Fibroblast of skin of scalp (primary cell): ENCODE results near the gene DRG2.

Source experiments
- DNase-seq: peaks from one replicate; pipeline ENCODE4 v3.0.0-alpha.2; 2013

Gene DRG2

GRCh38 chr17:18117982-18118975 is 30.5 kb downstream of the DRG2 start:
- DNase-seq, result no peak

GRCh38 chr17:18119166-18119745 is 31.5 kb downstream of the DRG2 start:
- DNase-seq, result no peak

DNA sequence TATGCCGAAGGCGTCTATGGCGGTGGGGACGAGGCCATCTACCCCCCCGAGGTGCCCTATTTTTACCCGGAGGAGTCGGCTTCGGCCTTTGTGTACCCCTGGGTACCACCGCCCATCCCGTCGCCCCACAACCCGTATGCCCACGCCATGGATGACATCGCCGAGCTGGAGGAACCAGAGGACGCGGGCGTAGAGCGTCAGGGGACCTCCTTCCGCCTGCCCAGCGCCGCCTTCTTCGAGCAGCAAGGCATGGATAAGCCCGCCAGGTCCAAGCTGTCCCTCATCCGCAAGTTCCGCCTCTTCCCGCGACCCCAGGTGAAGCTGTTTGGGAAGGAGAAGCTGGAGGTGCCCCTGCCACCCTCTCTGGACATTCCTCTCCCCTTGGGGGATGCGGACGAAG is 32.2 kb downstream of the DRG2 start:
- no peak for DNase-seq

DNA sequence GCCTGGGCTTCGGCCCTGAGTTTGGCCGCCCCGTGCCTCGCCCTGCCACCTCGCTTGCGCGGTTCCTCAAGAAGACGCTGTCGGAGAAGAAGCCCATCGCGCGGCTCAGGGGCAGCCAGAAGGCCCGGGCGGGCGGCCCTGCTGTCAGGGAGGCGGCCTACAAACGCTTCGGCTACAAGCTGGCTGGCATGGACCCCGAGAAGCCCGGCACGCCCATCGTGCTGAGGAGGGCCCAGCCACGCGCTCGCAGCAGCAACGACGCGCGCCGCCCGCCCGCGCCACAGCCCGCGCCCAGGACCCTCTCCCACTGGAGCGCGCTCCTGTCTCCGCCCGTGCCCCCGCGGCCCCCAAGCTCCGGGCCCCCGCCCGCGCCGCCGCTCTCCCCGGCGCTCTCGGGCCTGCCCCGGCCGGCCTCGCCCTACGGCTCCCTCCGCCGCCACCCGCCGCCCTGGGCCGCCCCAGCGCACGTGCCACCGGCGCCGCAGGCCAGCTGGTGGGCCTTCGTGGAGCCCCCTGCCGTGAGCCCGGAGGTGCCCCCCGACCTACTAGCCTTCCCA is 32.8 kb downstream of the DRG2 start:
- DNase-seq, result no peak

GRCh38 chr17:18121144-18121910 is 33.6 kb downstream of the DRG2 start:
- no peak for DNase-seq

- no peak for DNase-seq
Observed at GRCh38 chr17:18122990-18123753, 35.4 kb downstream of the DRG2 start.

- no peak for DNase-seq
Observed at GRCh38 chr17:18124345-18125126, 36.8 kb downstream of the DRG2 start.

- peak; percentile 59 for DNase-seq
Observed at GRCh38 chr17:18129041-18129502, 41.3 kb downstream of the DRG2 start.

DNA sequence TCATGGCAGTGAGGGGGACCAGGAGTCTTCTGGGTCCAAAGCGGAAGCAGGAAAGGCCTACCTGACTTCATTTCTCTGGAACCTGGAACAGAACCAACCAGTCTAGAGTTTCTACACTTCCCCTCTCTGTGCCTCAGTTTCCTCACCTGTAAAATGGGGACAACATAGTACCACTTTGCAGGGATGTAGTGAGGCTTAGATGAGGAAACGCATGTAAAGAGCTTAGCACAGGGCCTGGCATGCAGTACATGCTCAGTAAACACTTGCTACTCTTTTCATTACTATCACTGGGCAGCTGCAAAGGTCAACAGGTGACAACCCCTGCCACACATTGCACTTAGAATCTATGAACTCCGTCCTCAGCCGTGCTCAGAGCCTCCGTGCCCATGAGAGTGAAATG is 45.0 kb downstream of the DRG2 start:
- no peak for DNase-seq

DNA sequence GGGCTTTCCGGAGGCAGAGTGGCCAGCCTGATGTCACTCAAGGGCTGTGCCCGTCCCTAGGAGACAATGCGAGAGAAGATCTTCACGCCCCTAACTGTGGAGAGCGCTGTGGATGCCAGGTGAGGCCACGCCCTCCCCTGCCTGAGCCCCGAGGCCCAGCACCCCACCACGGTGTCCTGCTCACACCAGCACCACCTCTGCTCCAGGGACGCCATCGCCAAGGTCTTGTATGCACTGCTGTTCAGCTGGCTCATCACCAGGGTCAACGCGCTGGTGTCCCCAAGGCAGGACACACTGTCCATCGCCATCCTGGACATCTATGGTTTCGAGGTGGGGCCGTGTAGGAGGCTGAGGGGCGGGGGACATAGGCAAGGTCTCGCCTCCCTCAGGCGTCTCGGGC is 48.6 kb downstream of the DRG2 start:
- no peak for DNase-seq

DNA sequence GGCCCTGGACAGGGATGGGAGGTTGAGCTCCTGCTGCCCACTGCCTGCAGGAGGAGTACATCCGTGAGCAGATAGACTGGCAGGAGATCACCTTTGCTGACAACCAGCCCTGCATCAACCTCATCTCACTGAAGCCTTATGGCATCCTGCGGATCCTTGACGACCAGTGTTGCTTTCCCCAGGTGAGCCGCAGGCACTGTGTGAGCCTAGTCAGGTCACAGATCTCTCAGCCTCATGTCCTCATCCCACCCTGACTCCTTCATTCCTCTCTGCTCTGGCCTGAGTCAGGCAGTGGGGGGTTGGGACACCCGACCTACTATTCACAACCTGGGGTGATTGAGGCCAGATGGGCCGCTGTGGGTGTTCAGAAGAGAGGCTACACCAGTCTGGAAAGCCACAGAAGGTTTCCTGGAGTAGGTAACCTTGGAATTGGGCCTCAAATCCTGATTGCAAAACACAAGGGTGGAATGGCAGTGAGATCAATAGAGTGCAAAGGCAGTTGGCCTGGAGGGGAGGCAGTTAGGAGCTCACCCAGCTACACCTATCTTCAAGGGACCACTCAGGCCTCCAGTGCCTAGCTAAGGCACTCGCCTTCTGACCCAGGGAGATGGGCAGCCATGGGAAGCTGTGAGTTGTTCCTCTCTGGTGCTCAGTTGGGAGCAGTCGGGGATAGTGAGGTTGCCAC is 50.5 kb downstream of the DRG2 start:
- no peak for DNase-seq

- DNase-seq, result no peak
Observed at GRCh38 chr17:18139092-18139491, 51.3 kb downstream of the DRG2 start.

- no peak for DNase-seq
Observed at GRCh38 chr17:18139498-18139897, 51.8 kb downstream of the DRG2 start.

DNA sequence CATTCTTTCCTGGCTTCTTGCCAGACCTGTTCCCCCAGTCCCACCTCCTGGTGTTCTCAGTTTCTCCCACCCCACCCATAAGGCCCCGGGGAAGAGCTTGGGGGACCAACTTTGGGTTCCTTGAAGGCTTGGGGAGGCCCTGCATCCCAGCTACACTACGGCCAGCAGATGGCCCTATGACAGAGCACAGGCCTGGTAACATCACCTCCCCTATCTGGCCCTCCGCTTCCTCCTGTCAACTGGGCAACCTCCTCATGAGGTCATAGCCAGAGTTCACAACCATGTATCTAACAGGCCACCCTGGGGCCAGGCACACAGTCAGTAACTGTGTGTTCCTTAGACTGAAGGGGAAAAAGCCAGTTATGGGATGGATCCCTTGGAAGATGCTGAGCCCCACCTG is 52.2 kb downstream of the DRG2 start:
- DNase-seq, result no peak

GRCh38 chr17:18140648-18141047 is 52.9 kb downstream of the DRG2 start:
- no peak for DNase-seq

GRCh38 chr17:18141210-18141803 is 53.6 kb downstream of the DRG2 start:
- DNase-seq, result peak; percentile 52

DNA sequence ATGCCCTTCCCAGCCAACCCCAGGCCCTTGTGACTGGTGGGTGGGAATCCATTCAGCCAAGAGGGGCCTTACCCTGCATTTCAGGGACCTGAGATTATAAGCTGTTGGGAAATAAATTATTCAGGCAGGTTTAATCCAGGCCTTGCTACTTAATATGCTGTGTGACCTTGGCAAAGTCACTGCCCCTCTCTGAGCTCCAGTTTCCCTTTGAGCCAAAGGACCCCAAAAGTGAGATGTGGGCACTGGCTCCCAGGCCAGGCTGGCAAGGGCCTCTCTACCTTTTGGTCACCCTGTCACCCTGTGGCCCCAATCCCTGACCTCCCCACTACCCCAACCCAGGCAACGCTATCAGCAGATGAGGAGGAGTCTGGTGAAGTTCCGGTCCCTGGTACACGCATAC is 54.7 kb downstream of the DRG2 start:
- DNase-seq, result no peak

DNA sequence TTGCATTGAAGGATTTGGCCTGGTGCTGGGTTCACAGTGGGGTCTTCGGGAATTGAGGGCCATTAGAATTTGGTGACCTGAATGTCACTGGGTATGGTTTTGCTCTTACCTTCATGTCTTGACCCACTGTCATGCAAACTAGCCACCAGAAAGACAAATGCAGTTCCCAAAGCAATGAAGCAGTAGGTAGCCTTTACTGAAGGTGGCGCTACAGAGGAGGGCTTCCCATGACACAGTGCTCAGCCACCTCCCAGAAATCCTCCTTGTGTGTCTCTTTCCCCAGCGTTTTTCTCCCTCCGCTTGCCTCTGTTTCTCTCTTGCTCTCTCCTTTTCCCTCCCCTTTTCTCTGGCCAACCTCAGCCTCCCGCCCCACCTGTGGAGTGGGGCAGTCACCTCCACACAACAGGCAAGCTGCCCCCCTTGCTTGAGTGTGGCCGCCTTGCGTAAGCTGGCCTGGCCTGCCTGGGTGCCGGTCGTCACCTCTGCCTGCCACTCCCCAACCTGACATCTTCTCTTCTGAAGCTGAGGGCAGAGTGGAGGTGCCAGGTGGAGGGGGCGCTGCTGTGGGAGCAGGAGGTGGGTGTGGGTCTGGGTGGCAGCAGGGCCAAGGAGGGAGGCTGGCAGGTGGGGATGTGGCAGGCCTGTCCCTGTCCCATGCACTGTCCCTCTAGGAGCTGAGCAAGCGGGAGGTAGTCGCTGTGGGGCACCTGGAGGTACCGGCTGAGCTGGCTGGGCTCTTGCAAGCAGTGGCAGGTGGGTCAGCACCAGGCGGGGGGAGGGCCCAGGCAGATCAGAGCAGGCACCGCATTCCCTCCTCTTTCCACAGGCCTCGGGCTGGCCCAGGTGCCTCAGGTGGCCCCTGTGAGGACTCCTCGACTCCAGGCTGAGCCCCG is 55.5 kb downstream of the DRG2 start:
- no peak for DNase-seq

DNA sequence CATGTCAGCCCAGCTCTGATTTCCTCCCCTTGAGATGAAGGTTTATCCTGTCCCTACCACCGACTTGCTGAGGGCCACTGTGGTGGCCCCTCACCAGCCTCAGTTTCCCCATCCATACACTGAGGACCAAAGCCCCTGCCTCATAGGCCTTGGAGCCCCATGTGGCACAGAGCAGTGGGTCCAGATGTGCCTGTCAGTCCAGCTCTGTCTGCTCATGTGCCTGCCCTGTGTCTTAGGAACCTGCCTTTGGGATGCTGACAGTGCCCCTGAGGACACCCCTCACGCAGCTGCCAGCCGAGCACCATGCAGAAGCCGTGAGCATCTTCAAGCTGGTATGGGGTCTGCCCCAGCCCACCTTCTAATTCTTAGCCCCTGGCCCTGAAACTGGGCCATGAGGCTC is 56.5 kb downstream of the DRG2 start:
- no peak for DNase-seq
